Airway epithelial cell (primary cell): ENCODE results near the gene SNX10. TPM values are rescaled to one million over a fixed set of nuclear protein-coding genes. Genes with fewer than 3 reads are reported as not detected.

Source experiments
- total RNA-seq: library from RNA; depleted of rRNA; stranded (reverse); fragments of >200 nt; gene quantifications from 2 replicates; pipeline ENCODE4 v1.2.3, GENCODE V29; 2015

SNX10 gene, protein sequence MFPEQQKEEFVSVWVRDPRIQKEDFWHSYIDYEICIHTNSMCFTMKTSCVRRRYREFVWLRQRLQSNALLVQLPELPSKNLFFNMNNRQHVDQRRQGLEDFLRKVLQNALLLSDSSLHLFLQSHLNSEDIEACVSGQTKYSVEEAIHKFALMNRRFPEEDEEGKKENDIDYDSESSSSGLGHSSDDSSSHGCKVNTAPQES
- total RNA-seq = 1.6 and 1.9 TPM in 2 replicates

DNA sequence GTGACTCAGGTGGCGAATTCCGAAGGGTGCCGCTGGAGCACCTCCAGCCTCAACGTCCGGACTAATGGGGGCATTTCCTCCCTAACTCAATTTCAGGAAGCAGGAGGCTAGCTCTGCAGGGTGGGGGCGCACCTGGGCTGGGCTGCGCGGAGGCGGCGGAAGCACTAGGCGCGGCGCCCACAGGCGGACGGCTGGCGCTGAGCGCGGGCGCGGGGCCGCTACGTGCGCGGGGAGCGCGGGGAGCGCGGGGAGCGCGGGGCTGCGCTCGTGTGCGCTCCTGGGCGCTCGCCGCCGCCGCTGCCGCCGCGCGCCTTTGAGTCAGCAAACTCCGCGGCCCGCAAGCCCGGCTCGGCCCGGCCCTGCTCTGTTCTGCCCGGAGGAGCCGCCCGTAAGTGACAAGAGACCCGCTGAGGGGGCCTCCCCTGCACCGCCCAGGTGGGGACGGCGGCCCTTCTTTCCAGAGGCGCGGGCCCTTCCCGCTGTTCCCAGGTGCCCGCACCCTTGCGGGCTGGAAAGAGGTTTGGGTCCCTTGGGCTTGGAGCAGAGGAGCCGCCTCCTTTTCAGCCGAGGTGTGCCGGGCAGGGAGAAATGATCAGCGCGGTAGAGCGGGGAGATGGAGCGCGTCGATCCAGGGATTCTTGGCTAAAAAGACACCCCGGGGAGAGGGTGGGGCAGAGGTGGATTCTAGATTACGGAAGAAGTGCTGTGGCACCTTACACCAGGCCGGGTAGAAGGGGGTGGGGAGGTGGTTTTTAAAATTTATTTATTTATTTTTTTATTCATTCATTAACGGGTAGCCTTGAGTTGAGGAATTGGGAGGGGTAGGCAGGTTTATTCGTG lies at the start of gene SNX10:
SNX10 (plus strand) TSS at position 164 of the 840 bp plus-strand sequence. CDS start 54,581 bp downstream, outside the sequence.

Other genes with a start within 250 kb of the SNX10 start
- 11.4 and 12.5 TPM in 2 replicates for gene NFE2L3, start 139.7 kb upstream of the SNX10 start, total RNA-seq
- 274 TPM in 2 replicates for gene HNRNPA2B1, start 91.1 kb upstream of the SNX10 start, total RNA-seq
- 92.7 and 93.5 TPM in 2 replicates for gene CBX3, start 90.1 kb upstream of the SNX10 start, total RNA-seq